Large intestine (tissue), 3 donors: Measurements from ENCODE around the gene LRRC31. TPM values are rescaled to one million over a fixed set of nuclear protein-coding genes. Genes with fewer than 3 reads are reported as not detected.

Source experiments
- DNase-seq, 2 donors: peaks; one replicate each; pipeline versions ENCODE4 v3.0.0 to v3.0.0-alpha.2; 2013
- H3K27ac ChIP-seq: one replicate; pipeline ENCODE4 v1.5.1; 2013; ENCODE audit warnings: low read length
- H3K27me3 ChIP-seq: 2 replicates; pipeline ENCODE4 v1.6.1; 2013; ENCODE audit warnings: low read length; ENCODE audit not compliant: control insufficient read depth, insufficient read depth
- H3K36me3 ChIP-seq: 2 replicates; pipeline ENCODE4 v1.6.1; 2013; ENCODE audit warnings: low read length; ENCODE audit not compliant: control insufficient read depth, insufficient read depth
- H3K4me1 ChIP-seq: one replicate; pipeline ENCODE4 v1.6.1; 2013; ENCODE audit warnings: low read length; ENCODE audit not compliant: control insufficient read depth, insufficient read depth
- H3K4me3 ChIP-seq: one replicate; pipeline ENCODE4 v1.5.1; 2013; ENCODE audit warnings: low read length
- H3K9me3 ChIP-seq: one replicate; pipeline ENCODE4 v1.6.1; 2013; ENCODE audit warnings: mild to moderate bottlenecking, low read depth, low read length, moderate library complexity; ENCODE audit not compliant: control insufficient read depth
- WGBS: methylation state at CpG from one replicate; pipeline ENCODE4 v1.1.5; 2013; ENCODE audit warnings: low lambda C conversion rate; ENCODE audit not compliant: insufficient coverage; 5-methylcytosine and 5-hydroxymethylcytosine counted together
- polyA plus RNA-seq: library from polyadenylated mRNA; unstranded; fragments of 120-200 nt; gene quantifications from one replicate; pipeline ENCODE4 v1.2.1, GENCODE V29; 2013

Gene LRRC31
- polyA plus RNA-seq, 1 donor, result 11.4 TPM

DNA sequence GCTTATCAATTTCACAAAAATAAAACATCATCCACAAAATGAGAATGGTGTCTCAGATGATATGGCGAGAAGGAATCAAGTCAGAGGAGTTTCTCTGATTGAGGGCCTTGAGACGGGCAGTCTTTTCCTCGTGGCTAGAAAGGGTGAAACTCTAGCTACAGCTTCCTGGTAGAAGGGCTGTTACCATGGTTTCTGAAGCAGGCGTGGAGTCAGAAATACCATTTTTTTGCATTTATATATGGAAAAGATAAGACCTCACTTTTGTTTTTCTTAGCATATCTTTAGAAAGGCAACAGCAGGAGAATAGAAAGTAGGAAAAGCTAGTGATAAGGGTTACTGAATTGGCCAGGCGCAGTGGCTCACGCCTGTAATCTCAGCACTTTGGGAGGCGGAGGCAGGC is 24.4 kb upstream of the LRRC31 start:
- H3K27ac ChIP-seq, result no peak overlapping the region
- DNase-seq, result no peak
- WGBS, result 73% methylated on average over 5 of the region's 7 CpGs
- H3K9me3 ChIP-seq, result no peaks in the 10 kb centered on the region
- H3K27me3 ChIP-seq, result no peaks in the 10 kb centered on the region
- H3K4me3 ChIP-seq, result no peak overlapping the region
- no peaks in the 10 kb centered on the region for H3K4me1 ChIP-seq
- H3K36me3 ChIP-seq, result no peaks in the 10 kb centered on the region

GRCh38 chr3:169891886-169892285 is 22.2 kb upstream of the LRRC31 start:
- H3K27ac ChIP-seq, result no peak overlapping the region
- no peak for DNase-seq
- H3K4me1 ChIP-seq, result no peaks in the 10 kb centered on the region
- WGBS, result 100% methylated on average over 1 of the region's 7 CpGs
- H3K36me3 ChIP-seq, result no peaks in the 10 kb centered on the region
- no peak overlapping the region for H3K4me3 ChIP-seq
- no peaks in the 10 kb centered on the region for H3K27me3 ChIP-seq
- H3K9me3 ChIP-seq, result no peaks in the 10 kb centered on the region

DNA sequence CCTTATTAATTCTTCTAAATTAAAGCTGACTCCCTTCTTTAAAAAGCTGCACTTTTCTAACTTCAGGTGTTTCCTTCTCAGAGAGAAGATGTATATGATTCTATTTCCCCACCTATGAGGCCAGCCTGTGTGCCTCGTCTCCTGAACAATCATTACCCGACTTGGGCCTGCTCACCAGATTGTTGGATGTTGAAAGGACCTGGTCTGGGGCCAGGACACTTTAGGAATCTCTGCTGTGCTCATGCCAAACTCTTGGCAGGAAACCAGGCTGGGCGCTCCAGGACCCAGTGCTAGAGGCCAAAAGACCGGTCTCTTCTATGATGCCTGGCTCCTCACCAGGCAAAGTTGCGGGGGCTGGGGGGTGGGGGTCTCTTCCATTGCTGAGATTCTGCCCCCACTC is 16.9 kb upstream of the LRRC31 start:
- H3K9me3 ChIP-seq, result no peaks in the 10 kb centered on the region
- no peak overlapping the region for H3K27ac ChIP-seq
- H3K27me3 ChIP-seq, result no peaks in the 10 kb centered on the region
- WGBS, result no CpG with 5 or more reads among the region's 5 CpGs
- H3K4me1 ChIP-seq, result no peaks in the 10 kb centered on the region
- H3K4me3 ChIP-seq, result no peak overlapping the region
- H3K36me3 ChIP-seq, result no peaks in the 10 kb centered on the region
- no peak for DNase-seq

DNA sequence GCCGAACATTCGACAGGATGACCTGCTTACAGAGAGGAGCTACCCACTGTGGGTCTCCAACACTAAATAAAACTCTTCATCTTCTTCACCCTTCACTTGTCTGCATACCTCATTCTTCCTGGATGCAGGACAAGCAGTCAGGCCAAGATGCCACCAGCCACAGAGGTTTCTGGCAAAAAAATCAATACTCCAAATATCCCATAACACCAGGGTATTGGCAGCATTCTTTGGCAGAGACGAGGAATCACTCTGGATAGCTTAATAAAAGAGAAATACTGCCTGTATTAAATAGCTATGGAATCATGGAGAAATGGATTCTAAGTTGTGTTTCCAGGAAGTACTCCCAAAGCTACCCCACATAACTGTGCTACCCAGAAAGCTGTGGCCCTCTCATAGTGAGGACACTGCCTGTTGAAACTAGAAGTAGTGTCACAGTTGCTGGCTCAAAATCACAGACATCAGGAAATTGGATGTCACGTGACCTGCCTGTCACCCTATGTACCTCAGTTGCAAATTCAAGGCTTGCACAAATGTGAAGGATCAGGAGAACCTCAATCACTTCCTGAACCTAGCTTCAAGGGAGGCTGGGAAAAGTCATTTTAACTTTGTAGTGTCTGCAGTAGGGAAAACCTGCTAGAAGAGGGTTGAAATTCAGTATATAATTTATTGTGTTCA is 11.0 kb upstream of the LRRC31 start:
- Histone ChIP-seq H3K4me3 (no peak overlapping the region), H3K27ac (no peak overlapping the region), H3K9me3 (no peaks in the 10 kb centered on the region), H3K36me3 (no peaks in the 10 kb centered on the region), H3K4me1 (peaks cover 2% of the 10 kb centered on the region), H3K27me3 (no peaks in the 10 kb centered on the region)
- DNase-seq, result no peak
- no CpG with 5 or more reads among the region's 4 CpGs for WGBS

DNA sequence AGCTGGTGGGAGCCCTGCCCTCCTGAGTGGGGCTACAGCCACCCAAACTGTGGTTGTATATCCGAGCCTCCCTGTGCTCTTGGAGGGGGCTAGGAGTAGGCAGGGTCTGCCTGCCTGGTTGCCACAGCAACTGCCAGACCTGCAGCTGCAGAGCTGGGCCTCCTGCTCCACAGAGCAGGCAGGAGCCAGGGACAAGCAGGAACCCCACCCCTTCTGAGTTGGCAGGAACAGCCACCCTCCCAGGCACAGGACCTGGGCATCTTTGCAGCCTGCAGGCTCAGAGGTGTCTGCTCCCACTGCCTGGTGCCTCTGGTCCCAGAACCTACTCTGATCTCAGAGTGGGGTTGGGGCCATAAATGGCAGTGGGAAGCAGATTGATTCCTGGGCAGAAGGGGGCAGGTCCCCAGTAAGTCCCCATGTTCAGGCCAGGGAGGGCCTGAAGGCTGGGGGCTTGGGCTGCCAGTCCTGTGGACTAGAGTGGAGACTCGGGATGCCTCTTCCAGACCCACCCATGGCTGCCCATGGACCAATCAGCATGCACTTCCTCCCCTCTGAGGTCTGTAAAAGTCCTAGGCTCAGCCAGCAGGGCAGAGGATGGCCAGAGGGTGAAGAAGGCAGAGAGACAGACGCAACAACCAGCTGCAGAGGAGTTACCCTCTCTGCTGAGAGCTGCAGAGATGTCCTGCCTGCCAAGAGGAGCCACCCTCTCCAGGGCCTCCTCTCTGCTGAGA is 10.3 kb upstream of the LRRC31 start:
- Histone ChIP-seq H3K36me3 (no peaks in the 10 kb centered on the region), H3K9me3 (no peaks in the 10 kb centered on the region), H3K27me3 (no peaks in the 10 kb centered on the region), H3K4me1 (peaks cover 2% of the 10 kb centered on the region), H3K27ac (no peak overlapping the region), H3K4me3 (no peak overlapping the region)
- WGBS, result no CpG with 5 or more reads among the region's 3 CpGs
- no peak for DNase-seq

DNA sequence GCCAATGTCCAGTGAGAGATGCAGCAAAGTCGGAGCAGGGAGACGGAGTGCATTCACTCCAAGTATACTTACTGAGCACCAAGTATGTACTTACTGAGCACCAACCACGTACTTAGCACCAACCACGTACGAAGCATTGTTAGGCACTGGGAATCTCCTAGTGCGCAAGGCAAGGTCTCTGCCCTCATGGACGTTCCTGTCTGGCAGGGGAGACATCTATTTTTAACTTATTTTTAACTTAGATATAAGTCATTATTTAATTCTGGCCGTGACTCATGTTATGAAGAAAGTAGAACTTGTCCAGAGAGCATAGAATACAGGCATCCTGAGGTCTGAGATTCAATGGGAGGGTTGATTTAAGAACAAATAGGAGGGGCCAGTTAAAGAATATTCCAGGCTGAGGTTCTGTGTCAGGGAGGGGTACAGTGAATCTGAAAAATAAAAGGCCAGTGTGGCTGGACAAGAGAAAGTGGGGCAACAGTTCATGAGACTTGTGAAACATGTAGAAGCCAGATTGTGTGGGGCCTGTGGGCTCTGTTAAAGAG is 9.3 kb upstream of the LRRC31 start:
- Histone ChIP-seq H3K27me3 (no peaks in the 10 kb centered on the region), H3K4me3 (no peak overlapping the region), H3K4me1 (peaks cover 2% of the 10 kb centered on the region), H3K36me3 (no peaks in the 10 kb centered on the region), H3K27ac (no peak overlapping the region), H3K9me3 (no peaks in the 10 kb centered on the region)
- 96% methylated on average over 4 of the region's 8 CpGs for WGBS
- DNase-seq, result no peak

GRCh38 chr3:169871129-169871886 is 1.6 kb upstream of the LRRC31 start:
- peak; percentile 47 to 80 for DNase-seq
- Histone ChIP-seq H3K36me3 (no peaks in the 10 kb centered on the region), H3K27me3 (no peaks in the 10 kb centered on the region), H3K27ac (peak overlapping the region; percentile 75), H3K4me3 (no peak overlapping the region), H3K9me3 (no peaks in the 10 kb centered on the region), H3K4me1 (peaks cover 20% of the 10 kb centered on the region)
- no CpG with 5 or more reads among the region's 2 CpGs for WGBS

DNA sequence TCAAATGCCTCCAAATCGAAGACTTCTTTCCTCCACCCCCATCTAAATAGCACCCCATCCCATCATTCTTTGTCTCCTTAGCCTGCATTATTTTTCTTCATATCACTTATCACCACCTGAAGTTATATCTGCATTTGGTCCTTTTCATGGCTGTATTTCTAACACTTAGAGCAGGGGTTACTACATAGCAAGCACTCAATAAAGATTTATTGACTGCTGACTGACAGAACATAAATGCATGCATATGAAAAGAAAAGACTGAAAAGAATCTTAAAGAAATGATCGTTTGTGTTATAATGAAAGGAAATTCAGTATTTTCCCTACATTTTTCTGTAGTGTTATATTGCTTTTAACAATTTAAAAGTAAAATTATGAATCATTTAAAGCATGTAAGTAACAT is 1.4 kb downstream of the LRRC31 start:
- H3K4me1 ChIP-seq, result peaks cover 37% of the 10 kb centered on the region
- no peak overlapping the region for H3K27ac ChIP-seq
- no peaks in the 10 kb centered on the region for H3K9me3 ChIP-seq
- no peaks in the 10 kb centered on the region for H3K36me3 ChIP-seq
- H3K4me3 ChIP-seq, result no peak overlapping the region
- 100% methylated on average over 1 of the region's 2 CpGs for WGBS
- DNase-seq, result no peak
- no peaks in the 10 kb centered on the region for H3K27me3 ChIP-seq

- 100% methylated on average over 1 of the region's 3 CpGs for WGBS
- no peak for DNase-seq
- Histone ChIP-seq H3K9me3 (no peaks in the 10 kb centered on the region), H3K4me3 (no peak overlapping the region), H3K36me3 (no peaks in the 10 kb centered on the region), H3K27me3 (no peaks in the 10 kb centered on the region), H3K4me1 (peaks cover 37% of the 10 kb centered on the region), H3K27ac (no peak overlapping the region)
Measured at GRCh38 chr3:169867584-169868210, 2.0 kb downstream of the LRRC31 start.

DNA sequence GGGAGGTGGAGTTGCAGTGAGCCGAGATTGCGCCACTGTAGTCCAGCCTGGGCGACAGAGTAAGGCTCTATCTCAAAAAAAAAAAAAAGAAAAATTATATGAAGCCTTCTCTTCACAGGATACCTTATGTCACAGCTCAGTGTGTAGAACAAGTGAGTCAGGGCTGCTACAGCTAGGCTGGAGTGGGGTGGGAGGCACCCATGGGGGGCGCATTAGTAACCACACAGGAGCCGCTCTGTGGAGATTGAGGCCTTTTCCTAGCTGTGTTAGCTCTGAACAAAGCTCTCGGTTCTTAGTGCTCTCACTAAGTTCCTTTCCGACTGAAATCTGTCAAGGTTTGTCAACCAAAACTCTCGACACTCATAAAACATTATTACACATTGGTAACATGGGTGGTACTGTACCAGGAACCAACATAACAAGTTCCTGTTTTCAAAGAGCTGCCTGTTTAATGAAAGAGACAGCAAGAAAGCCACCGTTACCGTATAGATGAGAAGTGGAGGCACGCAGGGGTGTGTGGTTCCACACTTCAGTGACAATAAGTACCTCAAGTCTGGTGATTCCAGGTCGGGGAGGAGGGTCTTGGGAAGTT is 4.5 kb downstream of the LRRC31 start:
- Histone ChIP-seq H3K27me3 (no peaks in the 10 kb centered on the region), H3K36me3 (peaks cover 8% of the 10 kb centered on the region), H3K27ac (peak overlapping the region; percentile 50), H3K9me3 (no peaks in the 10 kb centered on the region), H3K4me3 (no peak overlapping the region), H3K4me1 (peaks cover 18% of the 10 kb centered on the region)
- no CpG with 5 or more reads among the region's 12 CpGs for WGBS
- DNase-seq, result peak in 1 of 2 donors; percentile 51
